NCI-H2107 treated with DMSO at 0.1 percent for 48 hours (cell line): Measurements from ENCODE around the gene VPS25.
"Not testable (repeated sequence)": the region's sequence is repeated elsewhere in the genome, so short reads cannot be mapped to it uniquely, and the experiment has no call there.

Experiments used
- DNase-seq: peaks from one replicate; lab custom pipeline; 2025; ENCODE audit not compliant: unreplicated experiment; lab: John Stamatoyannopoulos, UW

Gene VPS25

DNA sequence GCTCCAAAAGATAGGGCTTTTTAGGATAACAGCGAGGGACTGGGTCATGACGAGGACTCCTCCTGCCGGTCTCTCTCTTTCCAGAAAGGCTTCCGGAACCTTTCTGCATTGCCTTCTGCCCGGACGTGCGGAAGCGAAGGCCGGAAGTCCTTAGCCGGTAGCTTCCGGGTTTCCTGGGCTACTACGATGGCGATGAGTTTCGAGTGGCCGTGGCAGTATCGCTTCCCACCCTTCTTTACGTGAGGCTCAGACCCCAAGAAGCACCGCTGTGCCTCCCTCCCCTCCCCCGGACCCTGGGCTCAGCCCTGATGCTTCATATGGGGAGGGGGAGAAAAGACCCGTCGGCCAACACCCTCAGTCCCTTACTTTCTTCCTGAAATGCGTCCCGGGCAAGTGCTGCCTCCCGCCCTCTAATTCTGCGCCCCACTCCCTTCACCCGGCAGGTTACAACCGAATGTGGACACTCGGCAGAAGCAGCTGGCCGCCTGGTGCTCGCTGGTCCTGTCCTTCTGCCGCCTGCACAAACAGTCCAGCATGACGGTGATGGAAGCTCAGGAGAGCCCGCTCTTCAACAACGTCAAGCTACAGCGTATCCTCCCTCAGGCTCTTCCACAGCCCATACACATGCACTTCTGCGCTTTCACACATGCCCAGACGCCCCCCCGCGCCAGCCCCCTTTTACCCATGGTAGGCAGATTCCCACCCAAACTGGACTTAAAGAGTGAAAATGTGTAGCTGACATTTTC, at the start of gene VPS25:
Gene VPS25, plus strand, starts transcription at position 160 of the 746 bp plus-strand sequence. Its CDS starts 27 bp downstream, at position 187.
- peak; percentile 55 for DNase-seq

DNA sequence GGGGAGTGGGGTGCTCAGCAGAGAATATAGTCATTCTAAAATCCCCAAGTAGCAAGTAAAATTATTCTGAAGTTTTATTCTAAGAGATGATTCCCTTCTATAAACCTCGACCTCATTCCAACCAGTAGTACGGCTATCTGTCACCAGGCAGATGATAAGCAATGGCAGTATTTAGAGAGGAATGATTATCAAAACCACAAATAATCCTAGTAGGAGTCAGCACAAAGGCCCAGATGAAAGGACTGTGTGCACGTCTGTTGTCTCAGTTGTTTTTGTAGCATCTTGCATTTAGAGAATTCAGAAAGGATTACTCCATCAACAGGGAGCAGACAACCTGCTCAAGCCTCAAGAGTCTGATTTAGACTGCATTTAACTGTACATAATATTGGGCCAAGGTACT, 49.6 kb upstream of the VPS25 start:
- no peak for DNase-seq

DNA sequence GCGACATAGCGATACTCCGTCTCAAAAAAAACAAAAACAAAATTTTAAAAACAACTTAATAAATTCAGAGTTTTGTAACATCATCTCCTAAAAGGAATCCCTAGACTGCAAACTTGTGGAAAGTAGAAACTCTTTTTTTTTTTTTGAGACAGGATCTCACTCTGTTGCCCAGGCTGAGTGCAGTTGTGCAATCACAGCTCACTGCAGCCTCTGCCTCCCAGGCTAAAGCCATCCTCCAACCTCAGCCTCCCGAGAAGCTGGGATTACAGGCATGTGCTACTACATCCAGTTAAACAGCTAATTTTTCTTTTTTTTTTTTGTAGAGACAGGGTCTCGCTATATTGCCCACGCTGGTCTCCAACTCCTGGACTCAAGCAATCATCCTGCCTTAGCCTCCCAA, 48.1 kb upstream of the VPS25 start:
- no peak for DNase-seq

DNA sequence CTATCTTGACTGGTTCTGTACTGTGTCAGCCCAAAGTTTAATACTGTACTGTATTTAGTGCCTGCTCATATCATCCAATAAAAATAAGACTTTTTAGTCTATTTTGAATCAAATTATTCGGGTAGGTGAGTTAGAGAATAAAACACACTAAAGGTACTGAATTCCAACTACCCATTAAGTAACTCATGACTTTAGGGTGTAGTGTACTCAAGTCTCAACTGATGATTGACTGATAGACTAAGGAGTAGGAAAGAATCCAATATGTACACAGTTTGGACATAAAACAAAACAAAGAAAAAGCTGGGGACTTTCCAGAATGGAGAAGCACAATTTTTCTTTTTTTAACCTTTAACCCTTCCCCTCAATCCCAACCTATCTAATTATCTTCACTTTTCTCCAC, 32.5 kb upstream of the VPS25 start:
- no peak for DNase-seq

DNA sequence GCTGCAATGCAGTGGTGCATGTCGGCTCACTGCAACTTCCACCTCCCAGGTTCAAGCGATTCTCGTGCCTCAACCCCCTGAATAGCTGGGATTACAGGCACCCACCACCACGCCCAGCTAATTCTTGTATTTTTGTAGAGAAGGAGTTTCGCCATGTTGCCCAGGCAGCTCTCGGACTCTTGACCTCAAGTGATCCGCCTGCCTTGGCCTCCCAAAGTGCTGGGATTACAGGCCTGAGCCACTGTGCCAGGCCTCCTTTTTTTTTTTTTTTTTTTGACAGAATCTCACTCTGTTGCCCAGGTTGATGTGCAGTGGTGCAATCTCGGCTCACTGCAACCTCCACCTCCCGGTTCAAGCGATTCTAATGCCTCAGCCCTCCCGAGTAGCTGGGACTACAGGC, 30.3 kb upstream of the VPS25 start:
- DNase-seq: not testable (repeated sequence)

DNA sequence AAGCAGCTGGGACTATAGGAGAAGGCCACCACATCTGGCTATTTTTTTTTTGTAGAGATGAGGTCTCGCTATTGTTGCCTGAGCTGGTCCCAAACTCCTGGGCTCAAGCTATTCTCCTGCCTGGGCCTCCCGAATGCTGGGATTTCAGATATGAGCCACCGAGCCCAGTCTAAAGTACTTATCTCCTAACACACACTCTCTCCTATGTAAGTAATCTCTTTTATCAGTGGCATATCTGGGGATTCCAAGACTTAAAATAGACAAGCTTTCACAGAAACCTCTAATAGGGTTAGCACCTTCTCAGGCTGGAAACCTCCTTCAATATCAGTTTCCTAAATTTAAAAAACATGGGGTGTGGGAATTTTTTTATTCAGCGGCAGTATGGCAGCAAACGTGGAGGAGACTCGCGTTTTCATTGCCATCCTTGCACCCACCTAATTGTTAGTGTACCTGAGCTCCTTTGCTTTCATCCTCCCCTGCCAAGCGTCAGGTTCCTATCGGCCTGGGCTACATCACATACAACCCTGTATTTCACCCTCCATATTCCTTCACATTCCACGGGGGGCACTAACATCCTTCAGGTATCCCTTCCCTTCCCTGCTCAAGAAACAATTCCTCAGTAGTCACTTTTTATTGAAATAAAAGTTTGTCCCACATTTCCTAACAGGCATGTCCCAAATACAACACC, 29.5 kb upstream of the VPS25 start:
- DNase-seq: no peak

DNA sequence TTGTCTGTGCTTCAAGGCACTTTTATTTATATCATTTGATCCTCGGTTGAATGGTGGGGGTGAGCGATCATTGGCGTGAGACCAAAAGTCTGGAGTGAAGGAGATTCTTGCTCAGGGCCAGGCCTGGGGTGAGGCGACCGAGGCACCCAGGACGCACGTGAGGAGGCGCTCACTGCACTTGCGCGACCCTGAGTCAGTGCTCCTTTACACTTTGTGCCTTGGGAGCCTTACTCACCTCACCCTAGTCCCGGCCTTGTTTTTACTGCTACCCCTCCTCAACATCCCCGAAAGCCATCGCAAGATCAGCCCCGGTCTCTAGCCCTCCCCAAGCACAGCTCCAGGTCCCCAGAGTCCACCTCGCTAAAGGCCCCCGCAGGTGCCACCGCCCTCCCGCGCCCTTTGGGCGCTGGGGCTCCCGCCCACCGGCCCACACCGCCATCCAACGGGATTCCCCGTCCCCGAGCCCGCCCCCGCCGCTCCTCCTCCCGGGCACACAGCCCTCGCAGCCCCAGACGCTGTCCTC, 28.9 kb upstream of the VPS25 start:
- DNase-seq: no peak

DNA sequence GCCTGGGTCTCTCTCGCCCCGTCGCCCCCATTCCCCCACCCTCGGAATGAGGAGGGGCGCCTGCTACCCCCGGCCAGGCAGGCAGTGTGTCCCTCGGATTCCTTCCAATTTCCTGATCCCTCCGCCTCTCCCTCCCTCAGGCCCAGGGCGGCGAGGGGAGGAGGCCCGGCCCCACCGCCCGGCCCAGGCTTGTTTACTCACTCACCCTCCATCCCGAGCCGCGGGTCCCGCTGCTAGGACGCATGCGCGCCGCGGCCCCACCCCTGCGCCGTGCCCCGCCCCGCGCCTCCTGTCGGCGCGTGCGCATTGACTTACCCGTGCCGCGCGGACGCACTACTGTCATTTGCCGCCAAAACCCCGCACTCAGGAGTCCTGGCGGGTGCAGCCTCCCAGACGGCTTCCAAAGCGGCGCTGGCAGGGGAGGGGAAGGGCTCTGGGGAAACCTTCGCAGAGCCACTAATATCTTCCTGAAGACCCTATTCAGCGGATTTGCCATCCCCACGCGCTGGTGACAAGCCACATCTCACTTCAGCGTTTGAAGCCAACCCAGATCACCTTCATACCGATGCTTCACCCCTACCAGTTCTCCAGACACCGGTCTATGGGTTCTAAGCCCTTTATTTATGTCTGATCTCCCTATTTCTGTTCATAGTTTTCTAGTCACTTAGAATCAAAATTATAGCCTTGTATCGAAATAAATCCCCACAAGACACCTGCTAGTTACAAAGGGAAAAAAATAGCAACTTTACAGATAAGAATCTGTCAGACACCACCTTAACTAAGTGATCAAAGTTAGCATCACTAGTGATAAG, 28.2 kb upstream of the VPS25 start, which contains the start of gene EZH1:
Gene EZH1, minus strand, starts transcription at position 235 of the 812 bp plus-strand sequence. CDS start 16,099 bp downstream, outside the sequence.
- DNase-seq: peak; percentile 65

DNA sequence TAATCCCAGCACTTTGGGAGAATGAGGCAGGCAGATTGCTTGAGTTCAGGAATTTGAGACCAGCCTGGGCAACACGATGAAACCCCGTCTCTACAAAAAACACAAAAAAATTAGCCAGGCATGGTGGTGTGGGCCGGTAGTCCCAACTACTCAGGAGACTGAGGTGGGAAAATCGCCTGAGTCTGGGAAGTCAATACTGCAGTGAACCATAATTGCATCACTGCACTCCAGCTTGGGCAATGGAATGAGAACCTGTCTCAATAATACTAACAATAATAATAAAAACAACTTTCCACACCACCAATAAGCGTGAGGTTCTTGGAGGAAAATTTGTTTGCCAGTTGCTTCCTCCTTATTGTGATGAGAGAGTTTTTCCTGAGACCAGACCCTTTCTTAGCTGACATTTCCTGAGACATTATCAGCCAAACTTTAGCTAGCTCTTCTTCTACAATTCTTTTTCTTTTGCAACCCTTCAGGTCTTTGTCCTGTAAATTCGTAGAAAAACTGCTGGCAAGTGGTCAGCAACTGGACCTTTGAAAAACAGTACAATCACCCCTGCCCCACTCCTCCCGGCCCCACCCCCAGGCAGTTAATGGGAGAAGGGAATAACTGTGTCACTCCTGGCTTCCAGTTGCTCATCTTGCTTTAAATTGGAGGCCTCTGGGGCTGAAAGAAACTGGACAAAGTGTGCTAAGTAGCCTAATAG, 24.9 kb upstream of the VPS25 start:
- no peak for DNase-seq

DNA sequence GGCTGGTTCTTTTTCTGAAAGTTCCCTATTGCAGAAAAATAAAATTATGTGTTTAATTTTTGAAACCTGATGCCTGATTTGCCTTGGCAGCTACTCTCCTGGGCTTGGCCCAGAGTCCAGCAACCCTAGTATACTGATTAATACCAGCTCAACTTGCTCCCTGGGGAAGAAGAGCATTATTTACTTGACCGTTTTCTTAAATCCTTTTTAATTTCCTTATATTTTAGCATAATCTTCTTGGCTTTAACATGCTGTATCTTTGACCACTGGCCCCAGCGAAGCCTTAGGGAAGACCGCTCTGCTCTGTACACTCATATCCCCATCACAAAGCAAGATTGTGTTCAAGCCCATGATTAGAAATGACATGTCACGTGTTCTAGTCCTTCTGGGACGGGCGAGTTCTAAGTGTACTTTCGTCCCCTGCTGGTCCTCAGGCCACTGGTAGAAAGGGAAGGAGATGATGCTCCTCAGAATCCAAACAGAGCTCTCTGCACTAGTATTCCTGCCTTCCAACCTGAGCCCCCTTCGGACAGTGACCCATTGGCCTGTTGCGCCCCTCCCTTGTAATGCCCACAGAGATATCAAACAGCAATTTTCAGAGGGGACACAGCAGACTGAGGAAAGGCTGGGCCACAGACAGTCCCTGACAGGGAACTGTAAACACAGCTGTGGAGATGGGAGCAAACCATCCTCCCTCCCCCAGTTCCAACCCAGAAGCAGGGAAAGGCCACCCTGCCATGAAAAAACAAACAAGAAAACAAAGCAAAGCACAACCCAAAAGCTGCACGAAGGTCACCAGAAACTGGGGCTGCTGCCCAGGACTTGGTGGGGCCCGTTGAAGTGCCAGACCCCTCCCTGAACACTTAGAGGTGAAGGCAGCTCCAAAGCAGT, 24.1 kb upstream of the VPS25 start:
- no peak for DNase-seq

DNA sequence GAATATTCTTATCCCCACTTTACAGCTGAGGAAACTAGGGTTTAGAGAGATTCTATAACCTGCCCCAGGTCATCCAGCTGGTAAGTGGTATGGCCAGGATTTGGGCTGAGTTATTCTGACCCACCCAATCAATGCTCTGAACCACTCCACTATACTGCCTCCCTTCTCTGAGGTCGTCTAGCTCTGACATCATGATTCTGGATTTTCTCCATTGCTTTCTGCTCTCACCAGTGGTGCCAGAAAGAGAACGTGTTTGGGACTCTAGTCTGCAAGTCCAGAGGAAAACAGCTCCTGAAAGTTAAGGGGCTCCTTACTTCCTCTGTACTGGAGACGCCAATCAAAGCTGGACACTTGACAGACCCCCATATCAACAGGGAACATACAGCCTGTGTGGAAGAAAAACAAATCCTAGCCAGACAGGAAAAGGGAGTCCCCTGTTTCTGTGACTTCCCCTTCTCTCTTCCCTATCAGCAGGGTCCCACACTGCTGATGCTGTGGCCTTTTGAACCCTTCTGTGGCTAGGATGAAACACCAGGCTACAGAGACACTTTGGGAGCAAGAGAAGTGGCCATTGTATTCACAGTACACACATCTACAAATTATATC, 22.4 kb upstream of the VPS25 start:
- DNase-seq: no peak

DNA sequence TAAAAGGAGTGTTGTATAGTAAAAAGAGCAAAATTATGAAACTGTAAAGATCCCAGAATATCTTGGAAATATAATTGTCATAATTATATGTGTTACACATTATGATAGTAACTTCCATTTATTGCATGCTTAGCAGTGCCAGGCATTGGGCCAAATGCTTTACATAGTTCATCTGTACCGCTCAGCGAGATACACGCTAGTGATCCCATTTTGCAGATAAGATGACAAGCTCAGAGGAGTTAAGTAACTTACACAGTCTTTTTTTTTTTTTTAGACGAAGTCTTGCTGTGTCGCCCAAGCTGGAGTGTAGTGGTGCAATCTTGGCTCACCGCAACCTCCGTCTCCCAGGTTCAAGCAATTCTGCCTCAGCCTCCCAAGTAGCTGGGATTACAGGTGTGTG, 21.6 kb upstream of the VPS25 start:
- DNase-seq: no peak

DNA sequence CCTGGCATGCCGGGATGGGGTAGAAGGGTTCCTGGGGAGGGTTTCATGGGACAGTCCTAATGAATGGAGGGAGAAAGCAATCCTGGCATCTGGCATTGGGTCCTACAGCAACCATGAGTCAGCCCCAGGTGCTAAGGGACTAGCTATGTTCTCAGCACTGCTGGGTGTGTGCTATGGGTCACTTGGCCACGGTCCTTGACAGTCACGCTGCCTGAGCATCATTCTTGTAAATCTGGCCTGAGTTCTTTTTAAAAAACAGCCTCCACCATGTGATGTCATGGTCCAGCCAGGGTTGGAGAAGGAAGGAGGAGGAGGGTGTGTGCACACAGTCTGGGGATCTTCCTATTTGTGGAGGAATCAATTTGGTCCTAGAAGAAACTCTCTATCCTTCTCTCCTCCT, 18.5 kb upstream of the VPS25 start:
- no peak for DNase-seq

DNA sequence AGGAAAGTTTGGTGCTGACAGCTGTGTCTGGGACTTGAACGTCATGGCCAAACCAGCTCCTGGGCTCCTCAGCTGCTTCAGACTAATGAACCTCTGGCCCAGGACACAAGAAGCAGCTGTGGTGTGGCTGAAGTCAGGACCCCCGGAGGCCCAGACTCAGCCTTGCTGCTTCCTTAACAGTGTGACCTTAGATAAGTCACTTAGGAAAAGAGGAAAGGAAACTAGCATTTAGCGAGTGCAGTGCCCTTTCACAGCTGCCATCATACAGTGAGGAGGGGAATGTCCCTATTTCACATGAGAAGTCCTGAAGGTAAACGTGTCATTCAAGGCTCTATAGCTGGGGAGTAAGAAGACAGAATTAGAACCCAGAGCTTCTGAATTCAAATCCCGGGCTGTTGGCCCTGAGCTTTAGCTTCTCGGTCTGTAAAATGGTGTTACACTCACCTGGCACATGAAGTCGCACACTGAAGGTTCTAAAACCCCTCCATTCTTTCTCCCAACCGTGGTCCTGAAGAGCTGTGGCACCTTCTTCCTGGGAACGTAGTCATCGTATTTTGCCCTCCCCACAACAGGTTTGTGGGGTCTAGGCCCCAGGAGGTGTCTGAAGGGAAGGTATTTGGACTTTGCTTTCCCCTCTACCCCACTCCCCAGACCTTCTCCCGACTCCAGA, 13.1 kb upstream of the VPS25 start:
- no peak for DNase-seq

DNA sequence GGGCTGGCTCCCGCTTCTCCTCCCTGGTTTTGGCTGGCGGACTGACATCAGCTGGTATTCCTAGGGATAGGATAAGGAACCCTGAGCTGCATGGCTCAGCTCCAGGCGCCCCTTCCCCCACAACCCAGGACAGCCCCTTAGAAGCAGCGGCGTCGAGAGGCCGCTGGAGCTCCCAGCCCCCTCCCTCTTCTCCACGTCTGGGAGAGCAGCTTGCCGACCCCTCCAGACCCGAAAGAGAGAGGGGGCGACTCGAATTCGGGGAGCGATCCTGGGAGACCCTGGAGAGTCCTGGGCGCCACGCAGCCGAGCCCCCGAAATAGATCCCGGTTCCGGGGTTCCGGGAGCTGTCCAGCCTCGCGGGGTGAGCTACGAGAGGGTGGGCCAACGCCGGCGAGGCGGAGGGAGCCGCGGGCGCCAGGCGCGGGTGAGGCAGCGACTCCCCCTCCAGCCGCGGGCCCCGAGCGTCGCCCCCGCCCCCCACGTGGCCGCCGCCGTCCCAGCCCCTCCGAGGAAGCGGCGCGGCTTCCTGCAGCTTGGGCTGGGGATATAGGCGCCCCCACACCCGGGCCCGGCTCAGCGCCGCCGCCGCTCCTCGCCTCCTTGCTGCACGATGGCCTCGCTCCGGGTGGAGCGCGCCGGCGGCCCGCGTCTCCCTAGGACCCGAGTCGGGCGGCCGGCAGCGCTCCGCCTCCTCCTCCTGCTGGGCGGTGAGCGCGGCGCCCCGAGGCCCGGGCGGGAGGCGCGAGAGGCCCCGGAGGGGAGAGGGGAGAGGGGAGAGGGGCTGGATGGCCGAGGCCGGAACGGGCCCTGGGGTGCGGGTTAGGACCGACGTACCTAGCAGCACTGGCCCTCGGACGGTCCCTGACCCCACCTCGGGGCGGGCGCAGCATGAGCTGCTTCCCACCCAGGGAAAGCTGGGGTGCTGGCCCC, 12.3 kb upstream of the VPS25 start, which contains the start of gene RAMP2:
Gene RAMP2, plus strand, starts transcription at position 576 of the 930 bp plus-strand sequence. Its CDS starts 35 bp downstream, at position 611.
- DNase-seq: no peak

DNA sequence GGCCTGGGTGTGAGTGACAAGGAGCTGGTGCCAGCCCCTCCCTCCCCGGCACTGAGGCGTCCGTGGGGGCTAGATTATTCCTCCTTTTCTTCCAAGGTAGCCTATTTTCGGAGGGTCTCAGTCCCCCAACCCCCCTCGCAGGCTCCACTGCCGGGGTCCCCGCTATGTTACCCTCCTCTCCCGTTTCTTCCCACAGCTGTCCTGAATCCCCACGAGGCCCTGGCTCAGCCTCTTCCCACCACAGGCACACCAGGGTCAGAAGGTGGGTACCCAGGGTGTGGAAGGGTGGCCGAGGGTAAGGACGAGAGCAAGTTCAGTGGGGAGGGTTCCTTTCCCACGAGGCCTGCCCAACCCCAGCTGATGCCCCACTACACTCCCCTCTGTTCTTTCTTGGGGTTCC, 11.6 kb upstream of the VPS25 start:
- no peak for DNase-seq

DNA sequence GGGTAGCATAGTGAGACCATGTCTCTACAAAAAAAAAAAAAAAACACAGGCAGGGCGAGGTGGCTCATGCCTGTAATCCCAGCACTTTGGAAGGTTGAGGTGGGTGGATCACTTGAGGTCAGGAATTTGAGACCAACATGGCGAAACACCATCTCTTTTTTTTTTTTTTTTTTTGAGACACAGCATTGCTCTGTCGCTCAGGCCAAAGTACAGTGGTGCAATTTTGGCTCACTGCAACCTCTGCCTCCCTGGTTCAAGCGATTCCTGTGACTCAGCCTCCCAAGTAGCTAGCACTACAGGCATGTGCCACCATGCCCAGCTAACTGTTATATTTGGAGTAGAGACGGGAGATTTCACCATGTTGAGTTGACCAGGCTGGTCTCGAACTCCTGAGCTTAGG, 7.1 kb upstream of the VPS25 start:
- no peak for DNase-seq

DNA sequence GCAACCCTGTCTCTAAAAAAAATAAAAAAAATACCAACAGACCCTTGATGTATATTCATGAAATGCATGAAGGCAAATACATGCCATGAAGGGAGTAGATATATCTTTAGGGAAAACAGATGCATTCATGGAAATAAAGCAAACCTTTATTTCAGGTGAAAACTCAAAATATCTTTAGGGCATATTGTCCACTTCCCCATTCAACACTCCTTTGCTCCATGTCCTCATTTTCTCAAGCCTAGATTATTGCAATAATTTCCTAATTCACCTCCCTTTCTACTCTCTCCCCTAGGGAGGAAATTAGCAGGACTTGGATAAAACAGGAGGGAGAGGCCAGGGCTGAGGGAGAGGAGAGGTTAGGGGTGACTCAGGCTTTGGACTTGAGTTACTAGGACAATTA, 5.7 kb upstream of the VPS25 start:
- no peak for DNase-seq
